GM12801 (cell line): ENCODE results near the gene ZNF264.

Source experiments
- CTCF ChIP-seq: IDR thresholded peaks from one replicate; pipeline ENCODE4 v1.5.1; 2011; ENCODE audit warnings: control low read depth; ENCODE audit not compliant: insufficient read length; ENCODE audit errors: extremely low read depth

Gene ZNF264

GRCh38 chr19:57245959-57246358 is 54.7 kb downstream of the ZNF264 start:
- TF ChIP-seq CTCF, result no peak

GRCh38 chr19:57248646-57249045 is 57.3 kb downstream of the ZNF264 start:
- no peak for TF ChIP-seq CTCF

- TF ChIP-seq CTCF, result no peak
These were observed 58.0 kb downstream of the ZNF264 start for GRCh38 chr19:57249329-57249728.

GRCh38 chr19:57262044-57262443 is 70.7 kb downstream of the ZNF264 start:
- TF ChIP-seq CTCF, result no peak

- TF ChIP-seq CTCF, result no peak
These were observed 72.0 kb downstream of the ZNF264 start for GRCh38 chr19:57263244-57263741.

- TF ChIP-seq CTCF, result no peak
These were observed 76.0 kb downstream of the ZNF264 start for GRCh38 chr19:57267291-57267690.

GRCh38 chr19:57269515-57270250 is 78.4 kb downstream of the ZNF264 start:
- TF ChIP-seq CTCF, result no peak
